SK-N-SH (cell line): ENCODE results near the gene CIBAR2. TPM values are rescaled to one million over a fixed set of nuclear protein-coding genes. Genes with fewer than 3 reads are reported as not detected.

Experiments used
- CTCF ChIA-PET: fragments of 300-600, 350-600 bp; formaldehyde crosslinking; extraction: SDS; loops from one replicate; lab custom pipeline; 2021; lab: Yijun Ruan, JAX
- POLR2A ChIA-PET: fragments of 350-600 bp; sonication (Branson Sonifier 250); formaldehyde crosslinking; extraction: SDS; loops from one replicate; lab custom pipeline; 2020; ENCODE audit warnings: antibody characterized with exemption, inconsistent platforms; lab: Yijun Ruan, JAX
- DNase-seq: peaks from one replicate; pipeline ENCODE4 v3.0.0; 2012
- H2AFZ ChIP-seq: fragments of 200-600 bp; sonication (generic); 2 replicates; pipeline ENCODE4 v1.8.1; 2016; ENCODE audit warnings: antibody characterized with exemption, mild to moderate bottlenecking, low read depth
- H3F3A ChIP-seq: fragments of 200-600 bp; sonication (generic); replicated peaks from 2 replicates; pipeline ENCODE3; 2016; ENCODE audit warnings: antibody characterized with exemption, mild to moderate bottlenecking; ENCODE audit not compliant: insufficient read depth
- H3K27ac ChIP-seq, 2 experiments: fragments of 200-500 bp in 1 of 2; fragments of 200-600 bp in 1 of 2; sonication (Bioruptor generic) in 1 of 2; sonication (generic), shearing (Covaris generic) in 1 of 2; 2 replicates each; pipeline versions ENCODE4 v1.5.1 to v1.6.1; 2014 to 2016; ENCODE audit warnings: low read depth in 2 of 2, inconsistent platforms in 1 of 2, low read length in 1 of 2, mild to moderate bottlenecking in 1 of 2, mixed read lengths in 1 of 2
- H3K27me3 ChIP-seq: fragments of 200-600 bp; sonication (generic), shearing (Covaris generic); 2 replicates; pipeline ENCODE4 v1.6.1; 2016; ENCODE audit warnings: mixed run types; ENCODE audit not compliant: insufficient read depth
- H3K36me3 ChIP-seq, 2 experiments: fragments of 200-500 bp in 1 of 2; fragments of 200-600 bp in 1 of 2; sonication (Bioruptor generic) in 1 of 2; sonication (generic) in 1 of 2; replicated peaks in 1 of 2; 2 replicates each; pipeline versions ENCODE3 to v1.5.1; 2014 to 2016; ENCODE audit warnings: low read length in 1 of 2, mild to moderate bottlenecking in 1 of 2; ENCODE audit not compliant: insufficient read depth in 2 of 2, control insufficient read depth in 1 of 2
- H3K4me1 ChIP-seq, 2 experiments: fragments of 200-500 bp in 1 of 2; fragments of 200-600 bp in 1 of 2; sonication (Bioruptor generic) in 1 of 2; sonication (generic), shearing (Covaris generic) in 1 of 2; 2 replicates each; pipeline versions ENCODE4 v1.5.1 to v1.6.1; 2014 to 2016; ENCODE audit warnings: low read depth in 1 of 2, low read length in 1 of 2, mixed run types in 1 of 2; ENCODE audit not compliant: insufficient read depth in 2 of 2, control insufficient read depth in 1 of 2
- H3K4me2 ChIP-seq: fragments of 200-600 bp; sonication (generic), shearing (Covaris generic); 2 replicates; pipeline ENCODE4 v1.6.1; 2017; ENCODE audit warnings: mixed run types
- H3K4me3 ChIP-seq, 2 experiments: fragments of 200-500 bp in 1 of 2; fragments of 200-600 bp in 1 of 2; sonication (Bioruptor generic) in 1 of 2; sonication (generic), shearing (Covaris generic) in 1 of 2; 2 replicates each; pipeline versions ENCODE4 v1.5.1 to v1.8.1; 2014 to 2016; ENCODE audit warnings: low read depth in 2 of 2, inconsistent platforms in 1 of 2, low read length in 1 of 2, mild to moderate bottlenecking in 1 of 2, mixed read lengths in 1 of 2, moderate library complexity in 1 of 2
- H3K79me2 ChIP-seq: fragments of 200-600 bp; sonication (generic); 2 replicates; pipeline ENCODE4 v1.8.1; 2017; ENCODE audit warnings: mild to moderate bottlenecking; ENCODE audit not compliant: insufficient read depth
- H3K9ac ChIP-seq: fragments of 200-600 bp; sonication (generic); 2 replicates; pipeline ENCODE4 v1.6.1; 2017; ENCODE audit warnings: mixed run types
- H3K9me2 ChIP-seq: fragments of 200-600 bp; sonication (generic); 2 replicates; pipeline ENCODE4 v1.6.1; 2017; ENCODE audit warnings: mixed run types
- H3K9me3 ChIP-seq: fragments of 200-600 bp; sonication (generic); 2 replicates; pipeline ENCODE4 v1.6.1; 2017; ENCODE audit warnings: mixed run types, mild to moderate bottlenecking, moderate library complexity
- H4K20me1 ChIP-seq: fragments of 200-600 bp; sonication (generic); 2 replicates; pipeline ENCODE4 v1.6.1; 2017; ENCODE audit warnings: mild to moderate bottlenecking, mixed run types; ENCODE audit not compliant: insufficient read depth
- CHD2 ChIP-seq: fragments of 150-350 bp; IDR thresholded peaks from 2 replicates; pipeline ENCODE4 v1.6.1; 2018; ENCODE audit warnings: low read length; ENCODE audit not compliant: partially characterized antibody
- CTCF ChIP-seq: fragments of 200-600 bp; sonication (generic); IDR thresholded peaks from 2 replicates; pipeline ENCODE4 v1.6.1; 2017; ENCODE audit warnings: antibody characterized with exemption, mild to moderate bottlenecking, moderate library complexity
- EP300 ChIP-seq, 2 experiments: IDR thresholded peaks; 2 replicates each; pipeline versions ENCODE4 v1.4.0 to v1.6.1; 2012; ENCODE audit warnings: borderline replicate concordance in 1 of 2, low read depth in 1 of 2, low read length in 1 of 2
- FOXJ3 ChIP-seq: sonication (generic); formaldehyde crosslinking; IDR thresholded peaks from 2 replicates; pipeline ENCODE4 v1.5.1; 2020; ENCODE audit warnings: mild to moderate bottlenecking, missing genetic modification reagents
- FOXM1 ChIP-seq: IDR thresholded peaks from 2 replicates; pipeline ENCODE4 v1.4.0; 2012; ENCODE audit warnings: low read depth, mild to moderate bottlenecking
- GABPA ChIP-seq: IDR thresholded peaks from 2 replicates; pipeline ENCODE4 v1.4.0; 2012; ENCODE audit warnings: low read depth, mild to moderate bottlenecking
- GATA2 ChIP-seq: sonication (generic); formaldehyde crosslinking; IDR thresholded peaks from 2 replicates; pipeline ENCODE4 v1.5.0; 2020; ENCODE audit warnings: mild to moderate bottlenecking, missing genetic modification reagents
- MEF2A ChIP-seq: IDR thresholded peaks from 2 replicates; pipeline ENCODE4 v1.4.0; 2012; ENCODE audit warnings: low read depth, borderline replicate concordance
- NRF1 ChIP-seq: IDR thresholded peaks from 2 replicates; pipeline ENCODE4 v1.6.1; 2012; ENCODE audit warnings: low read depth, mild to moderate bottlenecking, low read length
- REST ChIP-seq: IDR thresholded peaks from 2 replicates; pipeline ENCODE4 v1.6.1; 2012; ENCODE audit warnings: mild to moderate bottlenecking, low read depth, low read length, moderate library complexity
- RFX5 ChIP-seq: IDR thresholded peaks from 2 replicates; pipeline ENCODE4 v1.6.1; 2012; ENCODE audit warnings: mild to moderate bottlenecking, improper control_type of control experiment, low read length
- SIN3A ChIP-seq: IDR thresholded peaks from 2 replicates; pipeline ENCODE4 v1.6.1; 2012; ENCODE audit warnings: low read depth, mild to moderate bottlenecking, low read length, moderate library complexity, borderline replicate concordance
- YY1 ChIP-seq: IDR thresholded peaks from 2 replicates; pipeline ENCODE4 v1.4.0; 2012; ENCODE audit warnings: low read depth, mild to moderate bottlenecking
- WGBS: methylation state at CpG from one replicate; pipeline ENCODE4 v1.1.6; 2017; ENCODE audit warnings: low lambda C conversion rate; 5-methylcytosine and 5-hydroxymethylcytosine counted together
- polyA plus RNA-seq, 3 experiments: library from polyadenylated mRNA; depleted of rRNA; stranded (reverse); fragments of >200 nt; gene quantifications; 2 replicates each; pipeline ENCODE4 v1.2.3, GENCODE V29; 2012
- TF ChIP-seq, protein P1 (sequence below): fragments of 150-350 bp; IDR thresholded peaks from 2 replicates; pipeline ENCODE4 v1.6.1; 2017; ENCODE audit warnings: antibody characterized with exemption, low read length, low read depth, borderline replicate concordance
- TF ChIP-seq, protein P2 (sequence below): IDR thresholded peaks from 2 replicates; pipeline ENCODE4 v1.4.0; 2012; ENCODE audit warnings: low read depth, borderline replicate concordance
- TF ChIP-seq, protein P3 (sequence below): IDR thresholded peaks from 2 replicates; pipeline ENCODE4 v1.4.0; 2012; ENCODE audit warnings: low read depth, borderline replicate concordance

The CIBAR2 gene
- polyA plus RNA-seq, 1 of the 3 experiments (the other 2 are of a cell fraction): 0.15 TPM

GRCh38 chr16:85083051-85083639, 29.1 kb downstream of the CIBAR2 start:
- no peak overlapping the region for H3K9ac ChIP-seq
- TF ChIP-seq FOXM1 (no peak), REST (no peak), MEF2A (no peak), NRF1 (no peak), FOXJ3 (CRISPR knock-in tag) (no peak), EP300 (IDR thresholded peaks at IDR 0.05; ENCODE audit: borderline replicate concordance in 1 of 2, low read depth in 1 of 2, low read length in 1 of 2) (no peak), GABPA (no peak), CTCF (no peak), GATA2 (CRISPR knock-in tag) (no peak), YY1 (no peak), CHD2 (no peak), RFX5 (no peak), SIN3A (no peak)
- TF ChIP-seq, protein P1, sequence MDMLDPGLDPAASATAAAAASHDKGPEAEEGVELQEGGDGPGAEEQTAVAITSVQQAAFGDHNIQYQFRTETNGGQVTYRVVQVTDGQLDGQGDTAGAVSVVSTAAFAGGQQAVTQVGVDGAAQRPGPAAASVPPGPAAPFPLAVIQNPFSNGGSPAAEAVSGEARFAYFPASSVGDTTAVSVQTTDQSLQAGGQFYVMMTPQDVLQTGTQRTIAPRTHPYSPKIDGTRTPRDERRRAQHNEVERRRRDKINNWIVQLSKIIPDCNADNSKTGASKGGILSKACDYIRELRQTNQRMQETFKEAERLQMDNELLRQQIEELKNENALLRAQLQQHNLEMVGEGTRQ: no peak
- TF ChIP-seq, protein P2, sequence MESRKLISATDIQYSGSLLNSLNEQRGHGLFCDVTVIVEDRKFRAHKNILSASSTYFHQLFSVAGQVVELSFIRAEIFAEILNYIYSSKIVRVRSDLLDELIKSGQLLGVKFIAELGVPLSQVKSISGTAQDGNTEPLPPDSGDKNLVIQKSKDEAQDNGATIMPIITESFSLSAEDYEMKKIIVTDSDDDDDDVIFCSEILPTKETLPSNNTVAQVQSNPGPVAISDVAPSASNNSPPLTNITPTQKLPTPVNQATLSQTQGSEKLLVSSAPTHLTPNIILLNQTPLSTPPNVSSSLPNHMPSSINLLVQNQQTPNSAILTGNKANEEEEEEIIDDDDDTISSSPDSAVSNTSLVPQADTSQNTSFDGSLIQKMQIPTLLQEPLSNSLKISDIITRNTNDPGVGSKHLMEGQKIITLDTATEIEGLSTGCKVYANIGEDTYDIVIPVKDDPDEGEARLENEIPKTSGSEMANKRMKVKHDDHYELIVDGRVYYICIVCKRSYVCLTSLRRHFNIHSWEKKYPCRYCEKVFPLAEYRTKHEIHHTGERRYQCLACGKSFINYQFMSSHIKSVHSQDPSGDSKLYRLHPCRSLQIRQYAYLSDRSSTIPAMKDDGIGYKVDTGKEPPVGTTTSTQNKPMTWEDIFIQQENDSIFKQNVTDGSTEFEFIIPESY: no peak
- TF ChIP-seq, protein P3, sequence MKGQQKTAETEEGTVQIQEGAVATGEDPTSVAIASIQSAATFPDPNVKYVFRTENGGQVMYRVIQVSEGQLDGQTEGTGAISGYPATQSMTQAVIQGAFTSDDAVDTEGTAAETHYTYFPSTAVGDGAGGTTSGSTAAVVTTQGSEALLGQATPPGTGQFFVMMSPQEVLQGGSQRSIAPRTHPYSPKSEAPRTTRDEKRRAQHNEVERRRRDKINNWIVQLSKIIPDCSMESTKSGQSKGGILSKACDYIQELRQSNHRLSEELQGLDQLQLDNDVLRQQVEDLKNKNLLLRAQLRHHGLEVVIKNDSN: no peak
- TF ChIP-seq, all 33 proteins: peak for 0
- H3K79me2 ChIP-seq: no peaks in the 10 kb centered on the region
- H3K27me3 ChIP-seq: no peaks in the 10 kb centered on the region
- H2AFZ ChIP-seq: no peak overlapping the region
- CTCF ChIA-PET: no interaction called here
- H3F3A ChIP-seq: no peaks in the 10 kb centered on the region
- POLR2A ChIA-PET: no interaction called here
- H4K20me1 ChIP-seq: no peaks in the 10 kb centered on the region
- peaks cover 0 to 7% of the 10 kb centered on the region in 2 experiments; a peak in 1 of 4 replicates for H3K4me1 ChIP-seq
- H3K27ac ChIP-seq: no peak overlapping the region
- H3K9me3 ChIP-seq: no peaks in the 10 kb centered on the region
- H3K4me3 ChIP-seq: no peak overlapping the region
- H3K9me2 ChIP-seq: no peaks in the 10 kb centered on the region
- H3K4me2 ChIP-seq: no peak overlapping the region
- 74% methylated on average over 8 of the region's 13 CpGs for WGBS
- H3K36me3 ChIP-seq: peaks cover 0 to 3% of the 10 kb centered on the region in 2 experiments
- DNase-seq: no peak
